Kasumi-1 (cell line): ENCODE data around the gene CYP2F1.
"Not testable (repeated sequence)": the region's sequence is repeated elsewhere in the genome, so short reads cannot be mapped to it uniquely, and the experiment has no call there.

ENCODE experiments used
- DNase-seq, 2 experiments: peaks; one replicate each; lab custom pipeline; 2025; lab: John Stamatoyannopoulos, UW

The CYP2F1 gene, protein sequence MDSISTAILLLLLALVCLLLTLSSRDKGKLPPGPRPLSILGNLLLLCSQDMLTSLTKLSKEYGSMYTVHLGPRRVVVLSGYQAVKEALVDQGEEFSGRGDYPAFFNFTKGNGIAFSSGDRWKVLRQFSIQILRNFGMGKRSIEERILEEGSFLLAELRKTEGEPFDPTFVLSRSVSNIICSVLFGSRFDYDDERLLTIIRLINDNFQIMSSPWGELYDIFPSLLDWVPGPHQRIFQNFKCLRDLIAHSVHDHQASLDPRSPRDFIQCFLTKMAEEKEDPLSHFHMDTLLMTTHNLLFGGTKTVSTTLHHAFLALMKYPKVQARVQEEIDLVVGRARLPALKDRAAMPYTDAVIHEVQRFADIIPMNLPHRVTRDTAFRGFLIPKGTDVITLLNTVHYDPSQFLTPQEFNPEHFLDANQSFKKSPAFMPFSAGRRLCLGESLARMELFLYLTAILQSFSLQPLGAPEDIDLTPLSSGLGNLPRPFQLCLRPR

DNA sequence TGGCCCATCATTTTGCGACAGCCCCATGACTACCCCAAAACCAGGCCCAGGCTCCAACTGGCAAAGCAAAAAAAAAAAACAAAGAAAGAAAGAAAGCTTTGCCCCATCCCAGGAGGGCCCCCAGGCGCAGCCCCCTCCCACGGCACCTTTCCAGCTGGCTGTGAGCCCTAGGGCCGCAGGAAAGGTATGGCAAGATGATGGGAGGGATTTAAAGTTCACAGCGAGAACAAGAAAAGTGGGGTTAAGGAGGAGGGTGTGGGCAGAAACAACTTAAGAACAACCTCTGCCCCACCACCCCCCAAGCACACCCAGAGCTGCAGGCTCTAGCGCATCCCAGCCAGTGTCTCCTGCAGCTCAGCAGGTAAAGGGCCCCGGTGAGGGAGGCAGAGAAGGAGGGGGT, at the start of gene CYP2F1:
CYP2F1 (plus strand) TSS at position 301 of the 400 bp plus-strand sequence. CDS start 1,757 bp downstream, outside the sequence.
- no peak for DNase-seq

- DNase-seq = no peak
These were observed 49.2 kb upstream of the CYP2F1 start for GRCh38 chr19:41064974-41065569.

DNA sequence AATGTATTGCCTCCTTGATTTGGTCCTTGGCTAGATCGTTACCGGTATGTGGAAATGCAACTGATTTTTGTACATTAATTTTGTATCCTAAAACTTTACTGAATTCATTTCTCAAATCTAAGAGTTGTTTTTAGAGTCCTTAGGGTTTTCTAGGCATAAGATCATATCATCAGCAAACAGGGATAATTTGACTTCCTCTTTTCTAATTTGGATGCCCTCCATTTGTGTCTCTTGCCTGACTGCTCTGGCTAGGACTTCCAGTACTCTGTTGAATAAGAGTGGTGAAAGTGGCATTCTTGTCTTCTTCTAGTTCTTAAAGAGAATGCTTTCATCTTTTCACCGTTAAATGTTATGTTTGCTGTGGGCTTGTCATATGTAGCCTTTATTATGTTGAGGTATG, 37.9 kb upstream of the CYP2F1 start:
- peak in 1 of 2 experiments; percentile 0 for DNase-seq

- no peak for DNase-seq
These were observed 30.7 kb upstream of the CYP2F1 start for GRCh38 chr19:41083516-41083915.

DNA sequence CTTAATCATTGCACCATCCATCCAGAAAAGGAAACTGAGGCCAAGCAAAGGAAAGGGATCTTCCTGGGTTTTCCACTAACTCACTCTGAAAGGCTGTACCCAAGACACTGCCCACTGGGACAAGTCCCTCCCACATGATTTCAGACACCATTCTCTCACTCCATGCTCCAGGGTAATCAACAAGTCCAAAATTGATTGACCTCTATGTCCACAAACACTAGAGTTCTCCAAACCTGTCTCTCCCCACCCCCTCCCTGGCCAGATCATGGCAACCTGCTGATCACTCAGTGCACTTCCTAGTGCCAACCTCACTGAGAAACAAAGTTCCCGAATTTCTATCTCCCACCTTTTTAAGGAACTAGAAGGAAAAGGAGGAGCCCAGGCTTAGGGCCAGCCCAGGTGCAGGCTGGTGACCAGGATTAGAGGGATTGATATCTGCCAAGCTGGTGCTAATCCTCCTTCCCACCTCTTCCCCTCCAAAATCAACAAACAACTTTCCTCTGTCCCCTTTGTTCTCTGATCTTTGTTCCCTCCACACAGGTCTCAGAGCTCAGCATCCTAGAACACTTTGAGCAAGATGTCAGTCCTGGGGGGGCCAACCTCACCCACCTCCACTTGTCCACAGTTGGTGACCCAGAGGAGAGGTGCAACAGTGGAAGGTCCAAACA, 28.4 kb upstream of the CYP2F1 start:
- DNase-seq = no peak

DNA sequence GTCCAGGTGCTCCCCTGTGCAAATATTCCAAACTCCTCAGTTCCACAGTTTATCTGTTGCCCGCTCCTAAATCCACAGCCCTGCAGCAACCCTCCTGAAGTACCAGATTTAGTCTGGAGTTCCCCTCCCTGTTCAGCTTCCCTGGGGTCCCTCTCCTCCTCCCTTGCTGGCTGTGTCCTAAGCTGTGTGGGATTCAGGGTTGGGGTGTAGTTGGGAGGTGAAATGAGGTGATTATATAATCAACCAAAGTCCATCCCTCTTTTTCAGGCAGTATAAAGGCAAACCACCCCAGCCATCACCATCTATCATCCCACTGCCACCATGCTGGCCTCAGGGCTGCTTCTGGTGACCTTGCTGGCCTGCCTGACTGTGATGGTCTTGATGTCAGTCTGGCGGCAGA, 26.1 kb upstream of the CYP2F1 start, which contains the start of gene CYP2A13:
CYP2A13 (plus strand) TSS at position 301 of the 400 bp plus-strand sequence; CDS start at position 322, 21 bp downstream.
- DNase-seq = no peak

DNA sequence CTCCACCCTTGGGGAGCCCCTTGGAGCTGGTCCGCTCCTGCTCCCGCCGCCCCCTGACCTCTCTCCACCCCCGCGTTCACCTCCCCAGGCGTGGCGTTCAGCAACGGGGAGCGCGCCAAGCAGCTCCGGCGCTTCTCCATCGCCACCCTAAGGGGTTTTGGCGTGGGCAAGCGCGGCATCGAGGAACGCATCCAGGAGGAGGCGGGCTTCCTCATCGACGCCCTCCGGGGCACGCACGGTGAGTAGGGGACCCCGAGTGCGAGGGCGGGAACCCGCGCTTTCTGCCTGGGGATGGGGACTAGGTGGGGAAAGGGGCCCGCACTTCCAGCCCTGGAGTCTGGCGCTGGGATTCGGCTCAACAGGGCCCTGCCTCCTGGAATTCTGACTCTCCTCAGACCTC, 24.3 kb upstream of the CYP2F1 start:
- no peak for DNase-seq

GRCh38 chr19:41095703-41096102, 18.5 kb upstream of the CYP2F1 start:
- no peak for DNase-seq

DNA sequence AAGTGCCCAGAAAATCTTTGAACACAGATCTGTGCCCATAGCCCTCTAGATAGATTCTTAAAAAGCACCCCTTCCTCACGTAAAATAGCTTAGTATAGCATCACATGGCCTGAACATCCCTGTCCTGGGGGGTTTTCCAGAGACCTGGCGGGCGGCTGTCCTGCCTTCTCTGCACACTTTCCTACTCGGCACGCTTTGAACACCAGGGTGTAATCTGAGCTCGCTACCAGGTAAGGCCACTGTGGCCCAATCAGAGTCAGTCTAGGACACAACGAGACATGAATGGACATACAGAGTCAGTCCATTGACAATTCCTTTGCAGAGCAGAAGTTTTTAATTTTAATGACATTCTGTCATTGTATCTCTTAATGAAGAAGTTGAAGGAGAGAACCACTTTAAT, 17.9 kb upstream of the CYP2F1 start:
- no peak for DNase-seq

- no peak for DNase-seq
These were observed 16.9 kb upstream of the CYP2F1 start for GRCh38 chr19:41097302-41097701.

DNA sequence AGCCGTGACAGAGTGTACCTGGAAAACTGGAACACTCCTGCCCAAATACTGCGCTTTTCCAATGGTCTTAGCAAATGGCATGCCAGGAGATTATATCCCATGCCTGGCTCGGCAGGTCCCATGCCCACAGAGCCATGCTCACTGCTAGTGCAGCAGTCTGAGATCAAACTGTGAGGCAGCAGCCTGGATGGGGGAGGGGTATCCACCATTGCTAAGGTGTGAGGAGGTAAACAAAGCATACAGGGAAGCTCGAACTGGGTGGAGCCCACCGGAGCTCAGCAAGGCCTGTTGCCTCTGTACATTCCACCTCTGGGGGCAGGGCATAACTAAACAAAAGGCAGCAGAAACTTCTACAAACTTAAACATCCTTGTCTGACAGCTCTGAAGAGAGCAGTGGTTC, 15.5 kb upstream of the CYP2F1 start:
- DNase-seq = no peak

- not testable (repeated sequence) for DNase-seq
These were observed 12.0 kb upstream of the CYP2F1 start for GRCh38 chr19:41102210-41102609.

- DNase-seq = no peak
These were observed 8.1 kb upstream of the CYP2F1 start for GRCh38 chr19:41106177-41106576.

GRCh38 chr19:41111296-41111695, 2.9 kb upstream of the CYP2F1 start:
- no peak for DNase-seq

GRCh38 chr19:41111750-41112295, 2.4 kb upstream of the CYP2F1 start:
- no peak for DNase-seq

DNA sequence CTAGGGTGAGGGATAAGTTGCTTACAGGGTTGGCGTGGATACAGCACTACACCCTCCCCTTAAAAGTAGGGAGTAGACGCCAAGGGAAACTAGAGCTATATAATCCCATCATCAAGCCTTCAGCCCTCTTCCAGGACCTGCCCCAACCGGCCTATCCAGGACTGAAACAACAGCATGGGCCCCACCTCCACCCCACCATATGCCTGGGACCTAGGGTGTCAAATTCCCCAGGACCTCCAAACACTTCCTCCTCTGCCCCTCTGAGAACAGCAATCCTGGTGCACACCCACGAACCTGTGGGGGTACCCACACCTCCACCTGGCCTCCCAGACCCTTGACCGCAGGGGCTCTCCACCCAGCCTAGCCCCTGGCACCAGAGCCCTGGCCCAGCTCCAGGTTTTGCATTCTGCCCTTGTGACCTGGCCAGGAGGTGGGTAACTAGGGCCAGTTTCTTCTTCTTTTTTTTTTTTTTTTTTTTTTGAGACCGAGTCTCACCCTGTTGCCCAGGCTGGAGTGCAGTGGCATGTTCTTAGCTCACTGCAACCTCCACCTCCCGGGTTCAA, 1.4 kb upstream of the CYP2F1 start:
- DNase-seq = no peak

DNA sequence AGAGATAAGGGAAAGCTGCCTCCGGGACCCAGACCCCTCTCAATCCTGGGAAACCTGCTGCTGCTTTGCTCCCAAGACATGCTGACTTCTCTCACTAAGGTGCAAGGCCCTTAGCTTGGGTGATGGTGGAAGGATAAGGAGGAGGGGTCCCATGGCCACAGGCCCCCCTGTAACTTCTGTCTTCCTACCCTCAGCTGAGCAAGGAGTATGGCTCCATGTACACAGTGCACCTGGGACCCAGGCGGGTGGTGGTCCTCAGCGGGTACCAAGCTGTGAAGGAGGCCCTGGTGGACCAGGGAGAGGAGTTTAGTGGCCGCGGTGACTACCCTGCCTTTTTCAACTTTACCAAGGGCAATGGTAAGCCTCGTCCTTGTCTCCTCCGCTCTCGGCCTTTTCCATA, 2.0 kb downstream of the CYP2F1 start:
- DNase-seq = no peak

- DNase-seq = peak; percentile 40 to 49
These were observed 7.0 kb downstream of the CYP2F1 start for GRCh38 chr19:41120929-41121911.

- not testable (repeated sequence) for DNase-seq
These were observed 8.6 kb downstream of the CYP2F1 start for GRCh38 chr19:41122846-41123245.

GRCh38 chr19:41123716-41124294, 9.6 kb downstream of the CYP2F1 start:
- no peak for DNase-seq
